ENCODE data around the gene KCNMB1.

Gene KCNMB1

DNA sequence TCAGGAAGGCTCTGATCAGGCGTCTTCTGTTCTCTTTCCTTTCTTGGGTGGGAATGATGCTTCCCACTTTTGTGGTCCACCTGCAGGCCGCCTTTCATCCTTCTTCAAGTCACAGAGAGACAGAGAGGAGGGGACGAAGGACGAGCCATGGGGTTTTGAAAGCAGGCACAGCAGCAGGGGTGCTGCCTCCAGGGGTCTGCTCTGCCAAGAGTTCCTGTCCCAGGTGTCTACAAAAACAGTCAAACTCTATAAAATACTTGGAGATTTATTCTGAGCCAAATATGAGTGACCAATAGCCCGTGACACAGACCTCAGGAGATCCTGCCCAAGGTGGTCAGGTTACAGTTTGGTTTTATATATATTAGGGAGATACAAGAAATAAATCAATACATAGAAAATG, 57.1 kb downstream of the KCNMB1 start:
- TF ChIP-seq, protein P1, sequence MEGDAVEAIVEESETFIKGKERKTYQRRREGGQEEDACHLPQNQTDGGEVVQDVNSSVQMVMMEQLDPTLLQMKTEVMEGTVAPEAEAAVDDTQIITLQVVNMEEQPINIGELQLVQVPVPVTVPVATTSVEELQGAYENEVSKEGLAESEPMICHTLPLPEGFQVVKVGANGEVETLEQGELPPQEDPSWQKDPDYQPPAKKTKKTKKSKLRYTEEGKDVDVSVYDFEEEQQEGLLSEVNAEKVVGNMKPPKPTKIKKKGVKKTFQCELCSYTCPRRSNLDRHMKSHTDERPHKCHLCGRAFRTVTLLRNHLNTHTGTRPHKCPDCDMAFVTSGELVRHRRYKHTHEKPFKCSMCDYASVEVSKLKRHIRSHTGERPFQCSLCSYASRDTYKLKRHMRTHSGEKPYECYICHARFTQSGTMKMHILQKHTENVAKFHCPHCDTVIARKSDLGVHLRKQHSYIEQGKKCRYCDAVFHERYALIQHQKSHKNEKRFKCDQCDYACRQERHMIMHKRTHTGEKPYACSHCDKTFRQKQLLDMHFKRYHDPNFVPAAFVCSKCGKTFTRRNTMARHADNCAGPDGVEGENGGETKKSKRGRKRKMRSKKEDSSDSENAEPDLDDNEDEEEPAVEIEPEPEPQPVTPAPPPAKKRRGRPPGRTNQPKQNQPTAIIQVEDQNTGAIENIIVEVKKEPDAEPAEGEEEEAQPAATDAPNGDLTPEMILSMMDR (IDR thresholded peaks at IDR 0.05; ENCODE audit: poor library complexity, severe bottlenecking) = no peak
- H3K4me1 ChIP-seq (ENCODE audit: insufficient read depth, poor library complexity, severe bottlenecking) = peaks cover 11% of the 10 kb centered on the region
- H3K4me3 ChIP-seq (ENCODE audit: severe bottlenecking) = no peak overlapping the region
- H3K36me3 ChIP-seq (ENCODE audit: low read depth) = no peaks in the 10 kb centered on the region
- no peaks in the 10 kb centered on the region for H3K27me3 ChIP-seq (ENCODE audit: insufficient read depth, poor library complexity, severe bottlenecking)
- H3K27ac ChIP-seq (ENCODE audit: poor library complexity, severe bottlenecking) = no peak overlapping the region
- no peak for ATAC-seq (ENCODE audit: low read depth)
- no peak for DNase-seq (ENCODE audit: low spot score)
- no peaks in the 10 kb centered on the region for H3K9me3 ChIP-seq (ENCODE audit: severe bottlenecking)

DNA sequence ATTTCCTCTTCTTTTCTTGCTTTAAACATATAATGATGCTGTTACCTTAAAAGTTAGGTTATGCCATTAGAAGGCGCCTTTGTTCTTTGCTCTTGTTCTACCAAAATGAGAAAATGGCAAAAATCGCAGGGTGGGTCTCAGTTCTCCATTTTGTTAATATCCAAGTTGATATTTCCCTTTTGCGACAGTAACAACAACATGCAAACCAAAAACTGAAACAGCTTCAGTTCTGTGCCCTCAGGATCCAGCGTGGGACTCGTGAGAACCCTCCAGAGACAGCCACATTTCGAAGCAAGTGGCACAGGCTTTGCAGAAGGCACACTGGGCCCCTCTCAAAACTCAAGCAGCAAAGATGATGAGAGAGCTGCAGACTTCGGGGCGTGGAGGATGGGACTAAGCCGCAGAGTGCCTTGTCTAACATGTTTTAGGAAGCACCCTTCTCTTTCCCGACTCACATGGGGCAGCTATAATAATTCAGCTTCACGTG, 58.6 kb downstream of the KCNMB1 start:
- Histone ChIP-seq H3K27me3 (ENCODE audit: insufficient read depth, poor library complexity, severe bottlenecking) (no peaks in the 10 kb centered on the region), H3K4me3 (ENCODE audit: severe bottlenecking) (no peak overlapping the region), H3K4me1 (ENCODE audit: insufficient read depth, poor library complexity, severe bottlenecking) (peaks cover 11% of the 10 kb centered on the region), H3K27ac (ENCODE audit: poor library complexity, severe bottlenecking) (peak overlapping the region; percentile 7), H3K36me3 (ENCODE audit: low read depth) (no peaks in the 10 kb centered on the region), H3K9me3 (ENCODE audit: severe bottlenecking) (no peaks in the 10 kb centered on the region)
- ATAC-seq (ENCODE audit: low read depth) (no peak), DNase-seq (ENCODE audit: low spot score) (no peak)
- TF ChIP-seq, protein P1 (IDR thresholded peaks at IDR 0.05; ENCODE audit: poor library complexity, severe bottlenecking) = no peak

DNA sequence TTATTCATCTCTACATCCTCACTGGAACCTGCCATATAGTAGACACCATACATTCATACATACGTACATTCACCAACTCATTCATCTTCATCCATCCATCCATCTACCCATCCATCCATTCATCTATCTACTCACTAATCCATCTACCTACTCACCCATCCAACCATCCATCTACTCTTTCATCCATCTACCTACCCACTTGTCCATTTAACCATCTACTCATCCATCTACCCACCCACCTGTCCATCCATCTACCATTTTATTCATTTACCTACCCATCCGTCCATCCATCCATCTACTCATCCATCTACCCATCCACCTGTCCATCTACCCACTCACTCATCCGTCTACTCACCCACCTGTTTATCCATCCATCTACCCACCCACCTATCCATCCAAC, 59.6 kb downstream of the KCNMB1 start:
- Histone ChIP-seq H3K27ac (ENCODE audit: poor library complexity, severe bottlenecking) (no peak overlapping the region), H3K4me1 (ENCODE audit: insufficient read depth, poor library complexity, severe bottlenecking) (peaks cover 11% of the 10 kb centered on the region), H3K36me3 (ENCODE audit: low read depth) (no peaks in the 10 kb centered on the region), H3K27me3 (ENCODE audit: insufficient read depth, poor library complexity, severe bottlenecking) (no peaks in the 10 kb centered on the region), H3K9me3 (ENCODE audit: severe bottlenecking) (no peaks in the 10 kb centered on the region), H3K4me3 (ENCODE audit: severe bottlenecking) (no peak overlapping the region)
- DNase-seq (ENCODE audit: low spot score) (no peak), ATAC-seq (ENCODE audit: low read depth) (no peak)
- TF ChIP-seq, protein P1 (IDR thresholded peaks at IDR 0.05; ENCODE audit: poor library complexity, severe bottlenecking) = no peak

DNA sequence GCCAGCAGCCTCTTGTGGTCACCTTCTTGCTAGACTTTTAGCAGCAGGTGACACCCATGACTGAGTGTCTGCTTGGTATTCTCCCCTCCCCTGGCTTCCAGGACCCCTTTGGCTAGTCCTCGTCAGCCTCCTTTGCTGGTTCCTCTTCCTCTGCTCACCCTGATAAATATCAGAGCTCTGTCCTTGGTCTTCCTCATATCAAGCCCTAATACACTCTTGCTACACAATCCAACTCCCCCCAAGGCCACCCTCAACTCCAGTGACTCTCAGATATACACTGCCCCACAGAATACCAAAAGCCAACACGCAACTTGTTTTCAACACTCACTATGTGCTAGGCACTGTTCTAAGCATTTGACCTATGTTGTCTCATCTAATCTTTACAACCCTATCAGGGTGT, 61.3 kb downstream of the KCNMB1 start:
- ATAC-seq (ENCODE audit: low read depth) (no peak), DNase-seq (ENCODE audit: low spot score) (no peak)
- TF ChIP-seq, protein P1 (IDR thresholded peaks at IDR 0.05; ENCODE audit: poor library complexity, severe bottlenecking) = no peak
- Histone ChIP-seq H3K4me3 (ENCODE audit: severe bottlenecking) (no peak overlapping the region), H3K36me3 (ENCODE audit: low read depth) (no peaks in the 10 kb centered on the region), H3K9me3 (ENCODE audit: severe bottlenecking) (no peaks in the 10 kb centered on the region), H3K4me1 (ENCODE audit: insufficient read depth, poor library complexity, severe bottlenecking) (peaks cover 11% of the 10 kb centered on the region), H3K27me3 (ENCODE audit: insufficient read depth, poor library complexity, severe bottlenecking) (peaks cover 5% of the 10 kb centered on the region), H3K27ac (ENCODE audit: poor library complexity, severe bottlenecking) (no peak overlapping the region)

DNA sequence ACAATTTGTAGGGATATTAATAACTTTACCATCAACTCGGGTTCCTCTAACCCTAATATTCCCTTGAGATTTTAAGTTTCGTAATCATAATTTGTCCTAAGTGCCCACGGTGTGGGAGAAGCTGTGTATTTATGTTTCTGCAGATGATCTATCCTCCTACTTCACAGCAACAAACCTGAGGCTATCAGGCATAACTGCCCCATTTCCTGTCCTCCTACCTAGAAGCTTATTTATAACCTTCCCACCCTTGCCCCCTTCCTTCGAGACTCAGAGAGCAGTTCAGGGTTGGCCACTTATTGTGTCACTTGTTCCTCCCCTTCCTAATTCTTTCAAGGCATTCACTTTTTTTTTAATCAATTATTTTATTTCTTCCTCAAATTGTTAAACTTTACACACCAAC, 62.0 kb downstream of the KCNMB1 start:
- Histone ChIP-seq H3K9me3 (ENCODE audit: severe bottlenecking) (no peaks in the 10 kb centered on the region), H3K4me3 (ENCODE audit: severe bottlenecking) (no peak overlapping the region), H3K36me3 (ENCODE audit: low read depth) (no peaks in the 10 kb centered on the region), H3K4me1 (ENCODE audit: insufficient read depth, poor library complexity, severe bottlenecking) (peaks cover 11% of the 10 kb centered on the region), H3K27ac (ENCODE audit: poor library complexity, severe bottlenecking) (no peak overlapping the region), H3K27me3 (ENCODE audit: insufficient read depth, poor library complexity, severe bottlenecking) (peaks cover 5% of the 10 kb centered on the region)
- TF ChIP-seq, protein P1 (IDR thresholded peaks at IDR 0.05; ENCODE audit: poor library complexity, severe bottlenecking) = no peak
- DNase-seq (ENCODE audit: low spot score) (no peak), ATAC-seq (ENCODE audit: low read depth) (no peak)

Measured in RWPE2 (cell line).